ENCODE data around the gene FAM229A.
"Not testable (repeated sequence)": the region's sequence is repeated elsewhere in the genome, so short reads cannot be mapped to it uniquely, and the experiment has no call there.

The FAM229A gene

GRCh38 chr1:32376199-32376598 is 13.9 kb upstream of the FAM229A start:
- no peak for DNase-seq (ENCODE audit: low spot score)

- DNase-seq (ENCODE audit: low spot score), result no peak
Measured at GRCh38 chr1:32373996-32374592, 11.8 kb upstream of the FAM229A start.

- no peak for DNase-seq (ENCODE audit: low spot score)
Measured at GRCh38 chr1:32372149-32372756, 10.0 kb upstream of the FAM229A start.

- DNase-seq (ENCODE audit: low spot score), result no peak
Measured at GRCh38 chr1:32367912-32368635, 5.8 kb upstream of the FAM229A start.

GRCh38 chr1:32365445-32365844 is 3.2 kb upstream of the FAM229A start:
- DNase-seq (ENCODE audit: low spot score), result no peak

- DNase-seq (ENCODE audit: low spot score), result no peak
Measured at GRCh38 chr1:32364836-32365235, 2.6 kb upstream of the FAM229A start.

- DNase-seq (ENCODE audit: low spot score), result no peak
Measured at GRCh38 chr1:32363713-32364112, 1.4 kb upstream of the FAM229A start.

- peak; percentile 35 for DNase-seq (ENCODE audit: low spot score)
Measured at GRCh38 chr1:32361674-32362473, 411 bp downstream of the FAM229A start.

- no peak for DNase-seq (ENCODE audit: low spot score)
Measured at GRCh38 chr1:32361308-32361673, 994 bp downstream of the FAM229A start.

- DNase-seq (ENCODE audit: low spot score), result no peak
Measured at GRCh38 chr1:32358435-32358834, 3.9 kb downstream of the FAM229A start.

GRCh38 chr1:32357614-32358013 is 4.7 kb downstream of the FAM229A start:
- no peak for DNase-seq (ENCODE audit: low spot score)

- DNase-seq (ENCODE audit: low spot score), result no peak
Measured at GRCh38 chr1:32356478-32356877, 5.8 kb downstream of the FAM229A start.

- not testable (repeated sequence) for DNase-seq (ENCODE audit: low spot score)
Measured at GRCh38 chr1:32355778-32356177, 6.5 kb downstream of the FAM229A start.

GRCh38 chr1:32353886-32354570 is 8.3 kb downstream of the FAM229A start:
- no peak for DNase-seq (ENCODE audit: low spot score)

- no peak for DNase-seq (ENCODE audit: low spot score)
Measured at GRCh38 chr1:32353431-32353830, 8.9 kb downstream of the FAM229A start.

- no peak for DNase-seq (ENCODE audit: low spot score)
Measured at GRCh38 chr1:32352831-32353383, 9.4 kb downstream of the FAM229A start.

GRCh38 chr1:32352239-32352745 is 10.0 kb downstream of the FAM229A start:
- no peak for DNase-seq (ENCODE audit: low spot score)

- DNase-seq (ENCODE audit: low spot score), result peak; percentile 90
Measured at GRCh38 chr1:32351399-32352238, 10.7 kb downstream of the FAM229A start.

GRCh38 chr1:32350785-32351398 is 11.4 kb downstream of the FAM229A start:
- DNase-seq (ENCODE audit: low spot score), result no peak

GRCh38 chr1:32349211-32349708 is 13.0 kb downstream of the FAM229A start:
- no peak for DNase-seq (ENCODE audit: low spot score)

Data from kidney tubule cell (primary cell).